ENCODE results near the gene RHEX.
"Not testable (repeated sequence)": the region's sequence is repeated elsewhere in the genome, so short reads cannot be mapped to it uniquely, and the experiment has no call there.

Gene RHEX

DNA sequence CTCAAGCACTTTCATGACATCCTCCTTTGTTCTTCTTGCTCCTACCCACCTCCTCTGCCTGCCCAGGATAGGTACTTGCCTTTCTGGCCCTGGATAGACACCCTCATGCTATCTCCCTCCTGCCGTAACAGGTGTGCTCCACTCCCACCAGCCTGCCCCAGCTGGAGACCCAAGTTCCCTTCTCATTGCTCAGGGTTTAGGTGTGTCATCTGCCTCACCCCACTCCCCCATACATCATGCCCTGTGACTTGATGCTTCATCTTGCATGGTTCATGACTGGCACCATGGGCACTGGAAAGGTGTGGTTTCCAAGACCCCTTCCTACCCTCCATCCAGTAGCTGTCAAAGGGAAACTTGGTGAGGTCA lies 5.9 kb downstream of the RHEX start:
- no peak for DNase-seq (ENCODE audit: low read depth in 2 of 2)

DNA sequence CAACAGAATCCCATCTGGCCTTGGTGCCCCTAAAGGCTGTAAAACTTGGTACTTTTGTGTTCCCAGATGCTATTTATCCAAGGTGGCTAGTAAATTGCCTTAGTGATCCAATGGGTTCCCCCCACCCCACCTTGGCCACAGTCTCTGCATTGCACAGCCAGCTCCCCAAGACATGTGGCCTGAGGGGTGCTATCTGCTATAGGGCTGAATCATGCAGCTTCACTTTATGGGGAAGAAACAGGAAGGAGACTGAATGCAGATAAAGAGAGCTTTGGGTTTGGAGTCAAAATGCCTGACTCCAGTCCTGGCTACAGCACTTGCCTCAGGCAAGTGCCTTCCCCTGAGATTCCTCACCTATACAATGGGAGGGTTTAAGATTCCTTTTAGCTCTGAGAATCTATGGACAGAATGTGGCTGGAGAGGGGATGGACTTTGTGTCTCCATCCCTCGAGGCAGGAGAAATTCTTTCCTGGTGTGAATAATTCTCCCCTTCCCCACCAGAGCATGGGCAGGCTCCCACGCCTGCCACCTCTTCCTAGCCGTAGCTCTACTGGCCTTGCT lies 6.5 kb downstream of the RHEX start:
- no peak for DNase-seq (ENCODE audit: low read depth in 2 of 2)

DNA sequence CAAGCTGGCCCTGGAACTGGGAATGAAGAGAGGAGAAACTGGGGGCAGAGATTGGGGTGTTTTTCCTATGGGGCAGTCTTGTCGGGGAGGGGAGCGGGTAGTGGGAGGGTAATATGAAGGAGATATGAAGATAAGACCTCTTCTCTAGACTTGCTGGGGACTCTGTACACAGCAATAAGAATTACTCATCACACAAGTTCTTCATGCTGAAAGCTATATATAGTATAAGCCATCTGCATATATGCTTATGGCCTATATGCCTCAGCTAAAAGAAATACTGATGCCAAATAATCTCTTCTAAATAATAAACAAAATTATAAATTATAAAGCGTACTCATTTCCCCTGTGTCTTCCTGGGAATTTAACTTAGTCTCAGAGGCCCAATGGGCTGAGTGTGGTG lies 7.9 kb downstream of the RHEX start:
- DNase-seq (ENCODE audit: low read depth in 2 of 2), result no peak

DNA sequence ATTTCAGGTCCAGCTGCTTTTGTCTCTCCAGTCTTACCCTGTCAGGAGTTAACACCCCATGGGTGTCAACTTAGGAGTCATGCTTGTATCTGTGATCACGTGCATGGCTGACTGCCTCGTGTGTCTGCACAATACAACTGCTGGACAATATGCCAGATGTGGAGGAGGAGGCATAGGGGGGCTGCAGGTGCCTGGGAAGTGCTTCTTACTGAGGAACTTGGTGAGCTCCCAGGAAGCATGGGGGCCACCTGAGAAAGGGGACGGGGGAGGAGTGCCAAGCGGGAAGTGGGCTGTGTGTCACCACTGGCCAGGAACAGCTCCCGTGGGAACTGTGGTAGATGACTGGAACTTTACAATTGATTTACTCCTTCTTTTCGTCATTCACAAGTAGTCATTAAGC lies 9.5 kb downstream of the RHEX start:
- no peak for DNase-seq (ENCODE audit: low read depth in 2 of 2)

DNA sequence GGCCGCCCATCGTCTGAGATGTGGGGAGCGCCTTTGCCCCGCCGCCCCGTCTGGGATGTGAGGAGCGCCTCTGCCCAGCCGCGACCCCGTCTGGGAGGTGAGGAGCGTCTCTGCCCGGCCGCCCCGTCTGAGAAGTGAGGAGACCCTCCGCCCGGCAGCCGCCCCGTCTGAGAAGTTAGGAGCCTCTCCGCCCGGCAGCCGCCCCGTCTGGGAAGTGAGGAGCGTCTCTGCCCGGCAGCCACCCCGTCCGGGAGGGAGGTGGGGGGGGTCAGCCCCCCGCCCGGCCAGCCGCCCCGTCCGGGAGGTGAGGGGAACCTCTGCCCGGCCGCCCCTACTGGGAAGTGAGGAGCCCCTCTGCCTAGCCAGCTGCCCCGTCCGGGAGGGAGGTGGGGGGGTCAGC lies 11.0 kb downstream of the RHEX start:
- not testable (repeated sequence) for DNase-seq (ENCODE audit: low read depth in 2 of 2)

DNA sequence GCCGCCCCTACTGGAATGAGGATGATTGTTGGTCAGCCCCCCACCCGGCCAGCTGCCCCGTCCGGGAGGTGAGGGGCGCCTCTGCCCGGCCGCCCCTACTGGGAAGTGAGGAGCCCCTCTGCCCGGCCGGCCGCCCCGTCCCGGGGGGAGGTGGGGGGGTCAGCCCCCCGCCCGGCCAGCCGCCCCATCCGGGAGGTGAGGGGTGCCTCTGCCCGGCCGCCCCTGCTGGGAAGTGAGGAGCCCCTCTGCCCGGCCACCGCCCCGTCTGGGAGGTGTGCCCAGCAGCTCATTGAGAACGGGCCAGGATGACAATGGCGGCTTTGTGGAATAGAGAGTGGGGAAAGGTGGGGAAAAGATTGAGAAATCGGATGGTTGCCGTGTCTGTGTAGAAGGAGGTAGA lies 11.5 kb downstream of the RHEX start:
- not testable (repeated sequence) for DNase-seq (ENCODE audit: low read depth in 2 of 2)

DNA sequence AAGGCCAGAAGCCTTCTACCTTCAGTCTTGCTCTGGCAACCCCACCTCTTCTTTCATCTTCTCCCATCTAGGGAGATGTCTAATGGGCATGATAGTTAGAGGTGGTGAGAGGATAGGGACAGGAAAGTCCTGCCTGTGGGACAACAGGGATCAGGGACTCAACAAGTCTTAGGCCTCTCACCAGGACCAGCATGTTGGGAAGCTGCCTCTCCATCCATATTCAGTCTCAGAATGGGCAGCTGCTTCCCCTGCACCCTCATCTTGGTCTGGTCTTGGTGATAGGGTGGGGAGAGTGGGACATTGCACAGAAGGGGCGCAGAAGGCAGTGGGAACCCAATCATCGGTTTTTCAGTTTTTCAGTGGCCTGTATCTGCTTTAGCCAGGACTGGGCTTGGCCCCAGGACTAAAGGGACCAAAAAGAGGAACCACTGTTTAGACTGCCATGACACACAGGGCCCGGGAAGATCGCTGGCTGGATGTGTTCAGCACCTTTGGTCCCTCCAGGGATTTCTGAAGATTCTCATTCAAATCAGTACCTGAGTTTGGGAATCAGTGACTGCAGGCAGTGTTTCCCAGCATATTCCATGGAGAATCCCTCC lies 12.7 kb downstream of the RHEX start:
- no peak for DNase-seq (ENCODE audit: low read depth in 2 of 2)

DNA sequence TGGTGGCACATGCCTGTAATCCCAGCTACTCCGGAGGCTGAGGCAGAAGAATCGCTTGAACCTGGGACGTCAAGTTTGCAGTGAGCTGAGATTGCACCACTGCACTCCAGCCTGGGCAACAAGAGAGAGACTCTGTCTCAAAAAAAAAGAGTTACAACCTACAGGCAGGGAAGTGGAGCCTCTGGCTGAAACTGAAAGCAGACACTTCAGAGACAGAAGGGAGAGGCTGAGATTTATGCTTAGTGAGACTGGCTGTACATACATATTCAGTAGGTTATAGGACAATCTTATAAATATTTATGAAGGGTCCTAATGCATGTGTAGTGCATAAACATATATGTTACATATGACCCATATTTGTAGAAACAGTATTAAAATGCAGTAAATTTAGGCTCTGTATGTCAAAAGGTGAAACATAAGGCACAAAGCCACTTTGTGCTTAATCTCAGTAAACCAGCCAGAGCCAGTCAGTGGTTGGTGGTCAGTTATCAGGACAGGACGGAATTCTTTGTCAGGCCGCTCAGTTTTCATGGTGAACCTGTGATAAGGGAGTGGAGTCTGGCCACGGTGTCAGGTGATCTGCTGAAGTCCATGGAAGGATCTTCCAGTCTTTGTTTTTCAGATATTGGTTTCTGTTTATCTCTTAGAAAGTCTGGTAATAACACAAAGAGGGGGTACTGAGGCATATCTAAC lies 13.7 kb downstream of the RHEX start:
- no peak for DNase-seq (ENCODE audit: low read depth in 2 of 2)

DNA sequence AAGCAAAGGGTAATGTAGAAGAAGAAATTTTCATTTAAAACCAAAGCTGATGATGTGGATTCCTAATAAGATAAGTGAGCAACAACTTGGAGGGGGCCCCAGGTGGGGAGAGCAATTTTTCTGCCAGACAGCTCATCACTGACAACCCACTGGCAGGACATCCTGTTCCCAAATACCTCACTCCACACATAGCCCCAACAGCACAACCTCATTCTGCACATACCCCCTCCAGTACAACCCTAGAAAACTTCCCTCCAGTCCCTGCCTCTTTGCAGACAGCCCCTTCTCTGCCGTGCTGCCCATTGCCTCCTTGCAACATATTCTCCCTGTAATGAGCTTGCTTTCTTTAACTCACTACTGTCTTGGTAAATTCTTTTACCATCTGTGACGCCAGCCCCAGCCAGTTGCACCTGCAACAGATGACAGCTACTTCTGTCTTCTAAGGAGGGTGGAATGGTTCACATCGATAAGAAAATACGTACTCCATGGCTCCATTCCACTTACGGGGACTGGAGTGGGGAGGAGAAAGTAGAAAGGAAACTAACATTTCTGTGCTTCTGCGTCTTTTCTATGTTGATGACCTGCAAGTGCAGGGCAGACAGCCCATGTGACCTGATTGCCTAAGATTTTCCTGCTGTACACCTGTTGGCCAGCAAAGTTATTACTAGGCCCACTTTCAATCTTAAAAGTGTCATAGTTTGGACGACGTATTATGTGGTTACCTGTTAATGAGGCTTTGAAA lies 14.7 kb downstream of the RHEX start:
- no peak for DNase-seq (ENCODE audit: low read depth in 2 of 2)

DNA sequence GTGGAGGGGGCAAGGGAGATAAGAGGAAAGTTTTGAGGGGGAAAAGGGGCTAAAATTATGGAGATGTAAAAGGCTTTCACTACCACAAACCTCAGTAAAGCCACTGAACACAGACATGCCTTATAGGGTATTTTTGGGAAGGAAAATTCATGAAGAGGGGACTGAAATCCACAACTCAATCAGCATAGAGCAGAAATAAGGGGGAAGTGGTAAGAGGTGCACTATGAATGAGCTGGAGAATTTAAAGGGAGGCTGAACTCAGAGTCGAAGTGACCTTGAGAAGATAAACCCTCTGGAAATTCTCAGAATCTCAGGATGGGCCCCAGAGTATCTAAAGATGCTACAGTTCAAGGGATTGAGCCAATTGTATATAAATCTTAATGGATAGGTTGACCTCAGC lies 15.3 kb downstream of the RHEX start:
- DNase-seq (ENCODE audit: low read depth in 2 of 2), result no peak

DNA sequence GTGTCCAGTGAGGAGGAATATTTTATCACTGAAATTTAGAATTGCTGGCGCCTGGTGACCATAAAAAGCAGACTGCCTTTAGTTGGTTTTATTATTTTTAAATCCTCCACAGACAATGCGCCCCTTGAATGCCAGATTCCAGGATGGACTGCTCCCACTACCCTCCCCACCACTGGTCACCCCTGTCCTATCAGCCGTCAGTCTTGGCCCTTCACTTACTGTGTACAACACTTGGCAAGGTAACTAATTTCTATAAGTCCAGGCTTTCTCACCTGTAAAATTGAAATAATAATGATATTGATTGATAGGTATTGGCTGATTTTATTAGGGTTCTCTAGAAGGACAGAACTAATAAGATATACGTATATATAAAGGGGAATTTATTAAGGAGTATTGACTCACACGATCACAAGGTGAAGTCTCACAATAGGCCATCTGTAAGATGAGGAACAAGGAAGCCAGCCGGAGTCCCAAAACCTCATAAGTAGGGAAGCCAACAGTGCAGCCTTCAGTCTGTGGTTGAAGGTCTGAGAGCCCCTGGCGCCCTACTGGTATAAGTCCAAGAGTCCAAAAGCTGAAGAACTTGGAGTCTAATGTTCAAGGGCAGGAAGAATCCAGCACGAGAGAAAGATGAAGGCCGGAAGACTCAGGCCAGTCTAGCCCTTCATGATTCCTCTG lies 17.8 kb downstream of the RHEX start:
- DNase-seq (ENCODE audit: low read depth in 2 of 2), result no peak

DNA sequence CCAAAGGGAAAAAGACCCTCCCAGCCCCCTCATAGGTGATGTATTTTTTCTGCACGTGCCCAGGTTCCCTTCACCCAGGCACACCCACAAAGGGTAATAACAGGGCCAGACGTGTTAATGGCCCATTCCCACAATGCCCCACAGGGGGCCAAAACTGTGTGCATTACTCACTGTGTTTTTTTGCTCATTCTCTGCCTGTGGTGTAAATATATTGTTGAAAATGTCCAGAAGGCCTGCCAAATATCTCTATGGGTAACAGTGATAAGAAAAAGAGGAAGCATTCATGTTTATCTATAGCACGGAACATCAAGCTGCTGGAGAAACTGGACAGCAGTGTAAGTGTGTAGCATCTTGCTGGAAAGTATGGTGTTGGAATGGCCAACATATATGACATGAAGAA lies 21.9 kb downstream of the RHEX start:
- DNase-seq (ENCODE audit: low read depth in 2 of 2), result no peak

DNA sequence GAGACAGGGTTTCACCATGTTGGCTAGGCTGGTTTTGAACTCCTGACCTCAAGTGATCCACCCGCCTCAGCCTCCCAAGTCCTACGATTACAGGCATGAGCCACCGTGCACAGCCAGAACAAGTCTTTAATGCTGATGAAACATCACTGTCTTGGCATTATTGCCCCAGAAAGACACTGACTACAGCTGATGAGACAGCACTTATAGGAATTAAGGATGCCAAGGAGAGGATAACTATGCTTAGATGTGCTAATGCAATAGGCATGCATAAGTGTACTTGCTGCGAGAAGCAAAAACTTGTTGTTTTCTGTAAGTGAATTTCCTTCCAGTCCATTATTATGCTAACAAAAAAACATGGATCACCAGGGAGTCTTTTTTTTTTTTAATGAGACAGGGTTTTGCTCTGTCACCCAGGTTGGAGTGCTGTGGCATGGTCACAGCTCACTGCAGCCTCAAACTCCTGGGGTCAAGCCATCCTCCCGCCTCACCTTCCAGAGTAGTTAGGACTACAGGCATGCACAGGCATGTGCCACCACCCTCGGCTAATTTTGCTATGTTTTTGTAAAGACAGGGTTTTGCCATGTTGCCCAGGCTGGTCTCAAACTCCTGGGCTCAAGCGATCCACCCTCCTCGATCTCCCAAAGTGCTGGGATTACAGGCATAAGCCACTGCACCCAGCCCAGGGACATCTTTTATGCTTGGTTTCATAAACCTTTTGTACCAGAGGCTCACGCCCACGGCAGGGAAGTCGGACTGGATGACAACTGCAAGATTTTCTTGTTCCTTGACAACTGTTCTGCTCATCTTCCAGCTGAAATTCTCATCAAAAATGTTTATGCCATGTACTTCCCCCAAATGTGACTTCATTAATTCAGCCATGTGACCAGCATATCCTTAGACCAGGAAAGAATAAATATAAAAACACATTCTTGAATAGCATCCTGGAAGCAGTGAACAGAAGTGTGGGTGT lies 23.1 kb downstream of the RHEX start:
- no peak for DNase-seq (ENCODE audit: low read depth in 2 of 2)

DNA sequence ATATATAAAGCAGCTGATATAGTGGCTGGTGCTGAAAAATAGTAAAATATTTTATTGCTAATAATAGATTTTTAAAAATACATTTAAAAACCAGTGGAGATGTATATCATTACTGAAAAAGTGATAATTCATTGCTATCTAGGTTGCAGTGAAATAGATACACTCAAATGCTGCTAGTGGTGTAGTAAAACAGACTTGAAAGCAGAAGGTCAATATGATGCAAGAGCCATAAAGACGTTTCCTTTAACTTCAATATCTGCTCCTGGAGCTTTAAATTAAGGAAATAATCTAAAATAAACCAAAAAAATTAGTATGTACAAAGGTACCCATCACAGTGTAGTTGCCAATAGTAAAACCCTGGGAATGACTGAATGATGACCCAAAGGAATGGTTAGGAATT lies 26.2 kb downstream of the RHEX start:
- DNase-seq (ENCODE audit: low read depth in 2 of 2), result no peak

DNA sequence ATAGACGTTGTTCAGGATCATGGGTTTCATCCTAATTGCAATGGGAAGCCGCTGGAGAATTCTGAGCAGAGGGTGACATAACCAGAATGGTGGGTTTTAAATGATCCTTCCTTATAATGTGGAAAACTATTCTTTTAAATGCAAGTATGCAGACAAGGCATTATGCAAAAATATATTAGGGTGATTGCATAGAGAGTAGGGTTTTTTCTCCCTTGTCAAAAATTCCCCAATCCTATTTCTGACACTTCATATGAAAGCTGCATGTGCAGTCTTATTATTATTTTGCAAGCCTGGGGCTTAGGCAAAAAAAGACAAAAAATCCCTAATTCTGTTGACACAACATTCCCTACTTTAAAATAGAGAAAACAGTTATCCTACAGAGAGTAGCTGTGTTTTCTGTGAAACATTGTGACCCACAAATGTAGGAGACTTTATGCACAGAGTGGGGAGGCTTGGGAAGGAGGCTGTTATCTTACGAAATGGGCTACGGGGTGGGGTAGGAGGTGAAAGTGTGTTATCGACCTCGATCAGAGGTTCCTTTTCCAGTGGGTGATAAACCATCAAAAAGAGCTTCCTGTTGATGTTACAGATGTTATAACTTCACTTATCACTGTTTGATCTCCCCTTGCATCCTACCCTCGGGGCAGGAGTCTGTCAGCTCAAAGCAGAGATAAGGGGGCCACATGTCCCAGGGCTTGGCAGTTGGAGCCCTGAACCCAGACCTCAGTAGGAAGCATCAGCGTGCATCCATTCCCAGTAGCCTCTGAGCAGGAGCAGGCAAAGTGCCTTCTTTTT lies 27.2 kb downstream of the RHEX start:
- DNase-seq (ENCODE audit: low read depth in 2 of 2), result no peak

DNA sequence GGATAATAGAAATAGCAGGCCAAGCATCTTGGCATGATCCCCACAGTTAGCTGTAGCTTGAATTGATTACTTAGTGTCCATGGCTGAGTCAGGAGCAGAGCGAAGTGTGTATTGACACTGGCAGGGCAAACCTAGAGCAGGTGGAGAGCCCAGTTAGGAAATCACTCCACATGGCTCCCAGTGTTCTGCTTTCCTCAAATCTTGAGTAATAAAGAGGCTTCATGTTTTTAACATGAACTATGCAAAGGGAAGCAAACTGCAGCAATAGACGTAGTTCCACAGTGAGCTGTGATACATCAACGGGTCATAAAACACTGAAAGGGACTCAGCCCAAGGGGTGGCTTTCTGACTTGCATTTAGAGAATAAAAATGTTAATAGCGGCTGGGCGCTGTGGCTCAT lies 28.9 kb downstream of the RHEX start:
- no peak for DNase-seq (ENCODE audit: low read depth in 2 of 2)

DNA sequence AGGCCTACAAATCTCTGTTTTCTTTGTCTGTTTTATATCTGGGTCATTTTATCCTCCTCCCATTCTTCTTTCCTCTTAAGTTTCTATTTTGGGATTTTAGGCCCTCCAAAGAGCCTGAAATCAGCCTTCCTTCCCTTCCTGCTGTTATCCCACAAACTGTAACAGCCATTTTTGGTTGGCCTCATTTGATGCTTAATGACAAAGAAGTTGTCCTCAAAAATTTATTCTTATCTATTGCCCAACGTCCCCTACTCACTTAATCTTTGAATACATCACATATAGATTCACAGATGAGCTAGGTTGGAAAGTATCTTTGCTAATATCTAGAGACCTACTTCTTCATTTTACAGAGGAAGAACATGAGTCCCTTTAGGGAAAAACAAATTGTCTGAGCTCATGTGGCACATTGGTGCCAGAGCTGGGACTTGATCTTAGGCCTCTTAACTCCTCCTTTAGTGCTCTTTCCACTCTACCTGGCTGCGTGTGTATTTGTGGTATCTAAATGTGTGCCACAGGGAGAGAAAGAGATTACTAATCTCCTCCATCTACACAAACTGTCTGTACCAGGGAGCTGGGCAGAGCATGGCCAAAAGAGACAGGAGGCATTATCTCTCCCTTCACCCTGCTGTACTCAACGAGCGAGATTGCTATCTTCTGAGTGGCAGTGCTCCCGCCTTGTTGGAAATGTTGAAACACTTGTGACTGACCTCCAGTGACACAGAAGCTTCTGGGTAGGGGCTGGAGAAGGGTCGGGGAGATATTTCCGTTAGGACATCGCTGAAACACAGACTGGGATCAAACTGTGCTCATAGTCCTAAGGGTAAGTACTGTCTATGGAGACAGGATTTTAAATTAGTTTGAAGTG lies 30.1 kb downstream of the RHEX start:
- no peak for DNase-seq (ENCODE audit: low read depth in 2 of 2)

DNA sequence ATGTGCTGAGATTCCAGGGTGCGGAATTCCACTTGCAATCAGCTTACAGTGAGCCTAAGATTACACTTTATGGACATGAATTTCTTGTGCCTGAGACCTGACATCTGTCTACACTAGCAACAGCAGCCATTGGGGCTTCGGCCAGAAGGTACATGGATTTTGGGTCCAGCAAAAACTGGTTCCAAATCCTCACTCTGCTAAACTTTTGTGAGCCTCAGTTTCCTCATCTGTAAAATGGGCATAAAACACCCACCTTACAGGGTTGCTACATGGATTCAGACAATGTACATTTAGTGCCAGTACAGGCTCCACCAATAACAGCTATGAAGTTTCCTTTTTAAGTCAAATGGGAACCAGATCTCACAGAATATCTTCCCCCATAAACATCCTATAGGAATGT lies 30.8 kb downstream of the RHEX start:
- DNase-seq (ENCODE audit: low read depth in 2 of 2), result no peak

DNA sequence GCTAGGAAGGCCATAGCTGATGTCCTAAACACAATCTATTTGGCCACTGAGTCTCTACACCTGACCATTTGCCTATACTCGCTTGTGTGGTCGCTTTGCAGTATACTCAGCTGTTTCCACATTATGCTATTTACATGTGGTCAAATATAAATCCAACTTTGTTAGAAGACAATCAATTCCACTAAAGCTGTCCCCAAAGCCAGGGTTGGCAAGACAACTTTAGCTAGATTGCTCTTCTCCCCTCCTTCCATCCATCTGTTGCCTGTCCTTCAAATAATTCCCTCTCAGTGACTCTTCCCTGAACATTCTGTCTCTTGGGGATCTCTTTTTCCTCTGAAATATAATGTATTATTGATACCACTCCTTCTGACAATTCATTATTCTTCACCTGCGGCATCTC lies 34.1 kb downstream of the RHEX start:
- no peak for DNase-seq (ENCODE audit: low read depth in 2 of 2)
